NCI-H748 treated with DMSO at 0.1 percent for 48 hours (cell line): ENCODE results near the gene RASA1.

Source experiments
- DNase-seq: peaks from one replicate; lab custom pipeline; 2025; lab: John Stamatoyannopoulos, UW

The RASA1 gene

DNA sequence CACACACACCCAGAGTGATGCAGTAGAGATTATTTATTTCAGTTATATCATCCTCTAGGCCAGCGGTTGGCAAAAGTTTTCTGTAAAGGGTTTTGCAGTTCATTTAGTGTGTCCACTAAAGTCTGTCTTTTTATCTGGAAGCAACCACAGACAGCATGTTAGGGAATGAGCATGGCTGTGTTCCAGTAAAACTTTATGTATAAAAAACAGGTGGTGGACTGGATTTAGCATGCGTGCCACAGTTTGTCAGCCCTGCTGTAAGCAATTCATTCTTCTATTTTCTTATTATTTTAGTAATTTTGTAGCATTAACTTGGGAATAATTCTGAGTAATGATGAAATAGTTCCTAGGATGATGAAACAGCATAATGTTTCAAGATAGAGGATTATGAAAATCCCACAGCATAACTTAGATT is 93.4 kb downstream of the RASA1 start:
- DNase-seq: no peak

DNA sequence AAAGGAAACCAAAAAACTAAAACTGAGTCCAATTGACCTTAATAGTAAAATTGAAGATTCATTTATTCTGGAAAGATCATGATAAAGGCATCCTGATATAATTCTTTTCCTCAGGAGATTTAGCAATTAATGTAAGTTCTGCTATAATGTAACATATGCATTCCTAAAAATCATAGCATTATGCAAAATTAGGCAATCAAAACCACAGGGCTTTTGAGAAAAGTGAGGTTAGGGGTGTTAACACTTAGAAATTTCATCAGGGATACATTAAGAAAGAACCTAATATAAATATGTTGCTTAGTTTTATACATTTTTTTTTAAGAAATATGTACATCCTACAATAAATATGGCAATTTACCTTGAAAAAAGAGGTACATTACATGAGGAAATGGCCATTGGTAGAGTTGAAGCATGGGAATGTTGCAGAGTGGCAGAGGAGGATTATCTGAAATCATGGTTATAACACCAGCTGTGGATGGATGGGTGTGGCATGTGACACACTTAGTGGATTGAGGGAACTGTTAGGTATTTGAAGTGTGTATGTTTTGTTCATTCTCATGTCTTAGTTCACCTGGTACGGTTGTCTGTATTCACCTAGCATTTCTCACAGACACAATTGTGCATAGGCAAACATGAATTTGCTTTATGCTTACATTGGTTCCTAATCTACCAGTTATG is 94.0 kb downstream of the RASA1 start:
- DNase-seq: no peak

DNA sequence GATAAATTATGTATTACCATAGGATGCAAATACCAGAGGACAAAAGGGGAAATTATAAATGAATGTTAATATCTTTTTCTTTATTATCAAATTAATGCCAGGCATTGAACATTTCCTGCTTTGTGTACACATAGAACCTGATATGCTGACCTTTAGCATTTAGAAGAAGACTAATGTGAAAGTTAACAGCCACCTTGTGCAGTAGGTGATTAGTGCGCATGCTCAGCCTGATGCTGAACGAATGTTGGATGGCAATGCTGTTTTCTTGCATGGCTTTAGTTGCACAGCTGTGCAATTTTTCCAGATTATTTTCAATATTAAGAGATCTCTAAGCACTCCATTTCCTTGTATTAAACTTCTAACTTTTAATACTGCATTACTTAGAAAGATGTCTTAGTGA is 99.6 kb downstream of the RASA1 start:
- no peak for DNase-seq

GRCh38 chr5:87368601-87369000 is 100.9 kb downstream of the RASA1 start:
- DNase-seq: no peak

- DNase-seq: no peak
Measured at GRCh38 chr5:87369431-87369830, 101.7 kb downstream of the RASA1 start.

- no peak for DNase-seq
Measured at GRCh38 chr5:87372705-87373104, 105.0 kb downstream of the RASA1 start.

DNA sequence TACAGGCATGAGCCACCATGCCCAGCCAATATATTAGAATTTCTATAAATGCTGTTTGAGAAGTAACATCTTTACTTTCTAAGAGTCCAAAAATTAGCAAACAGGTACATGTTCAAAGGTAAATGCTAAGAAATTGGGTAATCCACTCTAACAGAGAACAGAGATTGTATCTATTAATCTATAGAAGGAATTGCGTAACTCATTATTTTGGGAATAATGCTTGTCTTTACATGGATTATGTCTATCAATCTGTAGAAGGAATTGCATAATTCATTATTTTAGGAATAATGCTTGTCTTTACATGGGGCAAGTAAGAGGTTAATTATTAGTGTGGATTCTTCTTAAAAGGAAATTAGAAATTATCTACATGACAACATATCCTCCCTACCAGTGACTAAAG is 114.5 kb downstream of the RASA1 start:
- no peak for DNase-seq

DNA sequence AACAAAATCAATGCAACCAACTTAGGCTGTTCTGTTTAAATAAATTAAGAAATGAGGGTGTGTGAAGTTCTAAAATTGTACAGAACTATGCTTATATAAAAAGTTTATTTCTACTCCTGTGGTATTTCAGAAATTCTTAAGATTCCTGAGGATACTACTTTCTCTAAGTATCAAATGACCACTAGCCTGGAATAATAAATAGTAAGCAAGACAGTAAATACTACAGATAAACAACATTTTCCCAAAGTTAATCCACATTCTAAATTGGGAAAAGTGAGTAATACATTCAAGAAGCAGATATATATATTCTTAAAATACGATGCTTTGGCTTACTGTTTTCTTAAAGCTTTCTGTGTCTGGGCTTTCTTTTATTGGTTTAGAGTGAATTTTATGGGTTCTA is 115.5 kb downstream of the RASA1 start:
- DNase-seq: no peak

DNA sequence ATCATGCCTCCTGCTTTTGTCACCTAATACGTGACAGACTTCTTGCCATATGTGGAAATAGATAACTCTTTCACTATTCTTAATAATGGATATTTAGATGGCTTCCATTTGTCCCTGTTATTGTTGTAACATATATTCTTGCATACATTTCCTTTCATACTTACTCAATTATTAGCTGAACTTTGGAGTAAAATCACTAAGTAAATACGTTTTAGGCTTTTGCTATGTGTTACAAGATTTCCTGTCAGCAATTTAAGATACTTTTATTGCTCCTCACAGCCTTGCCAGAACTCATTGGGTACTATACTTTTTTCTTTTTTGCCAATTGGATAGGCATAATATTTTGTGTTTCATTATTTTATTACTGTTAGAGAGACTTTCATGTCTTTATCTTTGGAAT is 118.1 kb downstream of the RASA1 start:
- no peak for DNase-seq

DNA sequence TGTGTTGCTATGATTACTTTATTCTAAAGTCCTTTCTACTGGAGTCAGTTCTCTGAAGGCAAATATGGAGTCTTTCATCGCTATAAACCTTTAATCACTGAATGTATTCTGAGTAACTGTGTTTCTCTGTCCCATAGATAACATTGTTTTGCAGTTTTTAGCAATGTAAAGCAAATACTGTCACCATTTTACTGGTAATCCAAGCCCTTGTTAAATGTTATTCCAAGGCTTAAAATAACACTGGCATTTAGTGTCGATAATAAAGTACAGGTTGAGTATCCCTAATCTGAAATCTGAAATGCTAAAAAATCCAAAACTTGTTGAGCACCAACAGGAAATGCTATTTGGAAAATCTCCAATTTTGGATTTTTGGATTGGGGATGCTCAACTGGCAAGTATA is 120.4 kb downstream of the RASA1 start:
- DNase-seq: no peak

- no peak for DNase-seq
Measured at GRCh38 chr5:87389296-87390034, 121.8 kb downstream of the RASA1 start.

DNA sequence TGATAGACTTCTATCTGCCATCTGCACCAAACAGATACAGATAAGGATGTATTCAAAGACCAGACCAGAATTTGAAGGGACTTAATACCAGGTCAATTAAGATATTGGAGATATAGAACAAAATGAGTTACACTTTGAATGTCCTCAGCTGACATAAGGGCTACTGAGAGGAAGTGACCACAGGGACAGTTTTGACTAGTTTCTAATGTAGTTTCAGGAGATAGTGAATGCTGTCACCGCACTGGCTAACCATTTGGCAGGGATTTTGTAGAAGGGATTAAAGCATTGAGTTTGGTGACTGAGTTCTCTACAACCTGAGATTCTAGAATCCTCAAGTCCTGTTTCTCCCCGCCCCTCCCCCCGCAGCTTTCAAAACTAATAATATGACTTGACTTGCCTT is 122.4 kb downstream of the RASA1 start:
- no peak for DNase-seq

GRCh38 chr5:87390576-87391199 is 123.0 kb downstream of the RASA1 start:
- no peak for DNase-seq

- no peak for DNase-seq
Measured at GRCh38 chr5:87392170-87392569, 124.5 kb downstream of the RASA1 start.

DNA sequence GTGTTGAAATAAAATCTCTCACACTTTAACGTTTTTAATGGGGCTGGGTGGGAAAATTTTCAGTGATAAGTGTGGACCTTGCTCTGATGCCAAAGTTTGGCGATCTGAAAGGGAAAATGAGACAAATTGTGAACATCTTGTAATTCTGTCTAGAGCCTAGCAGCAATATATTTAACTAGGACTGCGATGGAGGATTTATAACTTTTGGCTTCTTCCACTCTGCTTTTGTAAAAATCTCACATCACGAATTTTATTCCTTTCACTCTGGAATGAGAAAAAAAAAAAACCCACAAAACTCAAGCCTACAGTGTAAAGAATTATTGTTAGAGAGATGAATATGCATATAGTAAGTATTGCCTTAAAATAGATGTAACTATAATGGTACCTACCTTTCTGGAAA is 125.1 kb downstream of the RASA1 start:
- no peak for DNase-seq

GRCh38 chr5:87393331-87393730 is 125.6 kb downstream of the RASA1 start:
- DNase-seq: no peak

- no peak for DNase-seq
Measured at GRCh38 chr5:87394411-87395165, 126.9 kb downstream of the RASA1 start.

GRCh38 chr5:87398981-87399614 is 131.4 kb downstream of the RASA1 start:
- DNase-seq: no peak

DNA sequence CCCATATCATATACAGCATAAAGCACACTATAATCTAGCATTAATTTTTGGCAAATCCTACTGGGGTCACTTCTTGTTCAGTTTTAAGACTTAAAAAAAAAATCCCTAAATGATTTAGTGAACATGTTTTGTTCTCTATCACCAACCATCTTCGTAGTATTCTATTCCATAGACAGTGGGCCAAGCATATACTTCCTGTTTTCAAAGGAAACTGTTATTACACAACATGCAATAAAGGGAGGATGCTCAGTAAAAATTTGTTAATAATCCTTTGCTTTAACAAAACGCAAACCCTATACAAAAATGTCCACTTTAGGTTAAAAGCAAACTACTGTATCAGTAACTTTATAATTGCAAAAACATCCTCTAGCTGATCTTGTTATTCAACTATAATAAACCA is 132.0 kb downstream of the RASA1 start:
- DNase-seq: no peak

- DNase-seq: peak; percentile 61
Measured at GRCh38 chr5:87400305-87400899, 132.7 kb downstream of the RASA1 start.

- DNase-seq: no peak
Measured at GRCh38 chr5:87401626-87402025, 133.9 kb downstream of the RASA1 start.

DNA sequence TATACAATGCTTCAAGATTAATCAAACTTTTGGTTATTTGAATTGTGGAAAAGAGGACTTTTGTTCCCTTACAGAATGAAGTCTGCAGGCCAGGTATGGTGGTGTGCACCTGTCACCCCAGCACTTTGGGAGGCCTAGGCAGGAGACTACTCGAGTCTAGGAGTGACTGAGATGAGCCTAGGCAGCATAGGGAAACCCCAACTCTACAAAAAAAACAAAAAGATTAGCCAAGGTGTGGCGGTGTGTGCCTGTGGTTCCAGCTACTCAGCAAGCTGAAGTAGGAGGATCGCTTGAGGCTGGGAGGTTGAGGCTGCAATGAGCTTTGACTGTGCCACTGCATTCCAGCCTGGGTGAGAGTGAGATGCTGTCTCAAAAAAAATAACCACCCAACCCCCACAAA is 135.7 kb downstream of the RASA1 start:
- no peak for DNase-seq
